AG10803 (cell line): ENCODE measurements around the gene SENP5.

ENCODE experiments used
- DNase-seq: peaks from one replicate; pipeline ENCODE4 v3.0.0; 2010; ENCODE audit warnings: low read depth
- H3K4me3 ChIP-seq: 2 replicates; pipeline ENCODE4 v1.5.1; 2011; ENCODE audit warnings: mild to moderate bottlenecking, low read length, control low read depth
- CTCF ChIP-seq: conservative IDR thresholded peaks from 2 replicates; pipeline ENCODE4 v1.5.1; 2011; ENCODE audit warnings: mild to moderate bottlenecking, low read length, control low read depth, inconsistent platforms

SENP5 gene

GRCh38 chr3:196947860-196948441, 80.2 kb downstream of the SENP5 start:
- no peak for TF ChIP-seq CTCF
- DNase-seq: no peak
- H3K4me3 ChIP-seq: no peak overlapping the region

- peak; percentile 19 for TF ChIP-seq CTCF
- peak; percentile 9 for DNase-seq
- H3K4me3 ChIP-seq: no peak overlapping the region
These were observed 80.9 kb downstream of the SENP5 start for GRCh38 chr3:196948442-196949284.

- no peak for DNase-seq
- no peak overlapping the region for H3K4me3 ChIP-seq
- no peak for TF ChIP-seq CTCF
These were observed 81.5 kb downstream of the SENP5 start for GRCh38 chr3:196949285-196949619.

- no peak for DNase-seq
- TF ChIP-seq CTCF: no peak
- H3K4me3 ChIP-seq: no peak overlapping the region
These were observed 82.0 kb downstream of the SENP5 start for GRCh38 chr3:196949750-196950149.

GRCh38 chr3:196951371-196951770, 83.7 kb downstream of the SENP5 start:
- no peak for TF ChIP-seq CTCF
- DNase-seq: no peak
- no peak overlapping the region for H3K4me3 ChIP-seq

- no peak overlapping the region for H3K4me3 ChIP-seq
- no peak for DNase-seq
- no peak for TF ChIP-seq CTCF
These were observed 87.1 kb downstream of the SENP5 start for GRCh38 chr3:196954832-196955231.
